Stimulated activated CD4-positive, alpha-beta T cell treated with anti-CD3 and anti-CD28 coated beads, Interleukin-4, amount 100 ng/mL, for 4 hours (primary cell): Measurements from ENCODE around the gene SPTAN1.

Experiments used
- DNase-seq, 2 experiments: peaks; one replicate each; pipeline ENCODE4 v3.0.0-alpha.2; 2020

Gene SPTAN1

DNA sequence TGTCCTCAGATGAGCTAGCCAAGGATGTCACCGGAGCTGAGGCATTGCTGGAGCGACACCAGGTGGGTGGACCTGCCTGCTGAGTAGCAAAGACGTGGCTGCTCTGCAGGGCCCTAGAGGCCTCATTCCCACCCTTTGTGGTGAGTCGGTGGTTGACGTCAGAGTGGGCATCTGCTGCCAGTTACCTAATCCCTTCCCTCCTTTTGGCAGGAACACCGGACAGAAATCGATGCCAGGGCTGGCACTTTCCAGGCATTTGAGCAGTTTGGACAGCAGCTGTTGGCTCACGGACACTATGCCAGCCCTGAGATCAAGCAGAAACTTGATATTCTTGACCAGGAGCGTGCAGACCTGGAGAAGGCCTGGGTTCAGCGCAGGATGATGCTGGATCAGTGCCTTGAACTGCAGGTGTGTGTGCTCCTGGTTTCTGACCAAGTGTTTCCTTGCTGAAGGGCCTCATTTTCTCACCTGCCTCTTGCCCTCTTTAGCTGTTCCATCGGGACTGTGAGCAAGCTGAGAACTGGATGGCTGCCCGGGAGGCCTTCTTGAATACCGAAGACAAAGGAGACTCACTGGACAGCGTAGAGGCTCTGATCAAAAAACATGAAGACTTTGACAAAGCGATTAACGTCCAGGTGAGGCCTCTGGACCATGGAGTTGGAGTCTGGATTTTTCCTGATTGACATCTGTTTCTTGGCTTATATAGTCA is 55.4 kb downstream of the SPTAN1 start:
- DNase-seq: no peak

DNA sequence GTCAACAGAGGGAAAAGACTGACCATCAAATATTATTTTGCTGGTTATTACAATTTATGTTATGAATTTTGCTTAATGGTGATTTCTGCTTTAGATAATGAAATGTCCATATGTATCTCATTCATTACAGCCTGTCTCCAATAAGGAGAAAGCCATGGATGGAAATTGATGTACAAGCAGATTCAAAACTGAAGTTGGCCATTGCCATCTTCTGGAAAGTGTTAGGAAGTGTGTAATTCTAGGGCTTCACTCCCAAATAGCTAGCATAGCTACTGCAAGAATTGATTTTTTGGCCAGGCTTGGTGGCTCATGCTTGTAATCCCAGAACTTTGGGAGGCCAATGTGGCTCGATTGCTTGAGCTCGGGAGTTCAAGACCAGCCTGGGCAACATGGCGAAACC is 58.5 kb downstream of the SPTAN1 start:
- no peak for DNase-seq

DNA sequence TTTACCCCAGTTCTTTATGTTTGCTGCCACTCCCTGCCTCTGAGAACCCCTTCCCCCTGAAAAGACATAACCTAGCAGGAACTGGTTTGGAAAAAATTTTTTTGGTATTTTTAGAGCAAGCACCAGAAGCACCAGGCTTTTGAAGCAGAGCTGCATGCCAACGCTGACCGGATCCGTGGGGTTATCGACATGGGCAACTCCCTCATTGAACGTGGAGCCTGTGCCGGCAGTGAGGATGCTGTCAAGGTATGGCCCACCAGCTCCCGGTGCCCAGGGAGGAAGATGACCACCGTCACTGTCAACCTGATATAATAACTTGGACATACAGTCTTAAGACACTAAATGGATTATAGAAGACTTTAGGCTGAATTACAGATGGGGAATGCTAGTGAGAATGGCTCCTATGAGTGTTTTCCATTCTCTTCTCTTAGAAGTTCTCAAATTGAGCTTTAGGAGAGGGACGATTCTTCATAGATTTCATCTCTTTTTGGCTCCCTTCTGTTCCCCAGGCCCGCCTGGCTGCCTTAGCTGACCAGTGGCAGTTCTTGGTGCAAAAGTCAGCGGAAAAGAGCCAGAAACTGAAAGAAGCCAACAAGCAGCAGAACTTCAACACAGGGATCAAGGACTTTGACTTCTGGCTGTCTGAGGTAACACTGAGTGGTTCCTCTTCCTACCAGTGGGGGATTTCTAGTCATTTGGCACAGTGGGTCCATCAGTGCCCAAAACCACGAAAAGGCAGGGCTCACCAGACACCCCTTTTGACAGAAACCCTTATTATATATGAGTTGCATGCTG is 59.4 kb downstream of the SPTAN1 start:
- DNase-seq: no peak

DNA sequence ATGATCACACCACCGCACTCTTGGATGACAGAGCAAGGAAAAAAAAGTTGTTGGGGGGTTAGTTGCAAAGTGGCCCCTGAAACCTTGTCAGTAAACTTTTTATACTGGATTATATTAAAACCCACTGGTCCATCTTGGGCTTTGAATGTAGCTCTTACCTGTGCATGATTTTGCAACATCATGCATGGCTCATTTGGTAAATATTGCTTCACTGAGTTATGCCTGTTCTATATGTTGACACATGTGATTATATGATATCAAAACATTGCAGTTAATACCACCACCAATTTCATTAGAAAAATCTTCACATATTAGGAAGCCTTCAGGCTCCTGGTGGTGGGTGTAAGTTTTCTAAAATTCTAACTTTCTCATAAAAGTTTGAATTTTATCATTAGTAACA is 62.3 kb downstream of the SPTAN1 start:
- no peak for DNase-seq

DNA sequence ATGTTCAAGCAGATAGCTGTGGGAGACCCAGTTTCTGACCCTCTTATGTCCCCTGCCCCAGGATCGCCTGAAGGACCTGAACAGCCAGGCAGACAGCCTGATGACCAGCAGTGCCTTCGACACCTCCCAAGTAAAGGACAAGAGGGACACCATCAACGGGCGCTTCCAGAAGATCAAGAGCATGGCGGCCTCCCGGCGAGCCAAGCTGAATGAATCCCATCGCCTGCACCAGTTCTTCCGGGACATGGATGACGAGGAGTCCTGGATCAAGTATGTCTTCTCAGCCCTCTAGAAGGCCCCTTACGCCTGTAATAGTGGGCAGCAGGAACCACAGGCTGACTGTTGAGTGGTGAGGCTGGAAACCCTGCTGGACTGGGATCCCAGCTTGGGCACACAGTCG is 63.2 kb downstream of the SPTAN1 start:
- no peak for DNase-seq

DNA sequence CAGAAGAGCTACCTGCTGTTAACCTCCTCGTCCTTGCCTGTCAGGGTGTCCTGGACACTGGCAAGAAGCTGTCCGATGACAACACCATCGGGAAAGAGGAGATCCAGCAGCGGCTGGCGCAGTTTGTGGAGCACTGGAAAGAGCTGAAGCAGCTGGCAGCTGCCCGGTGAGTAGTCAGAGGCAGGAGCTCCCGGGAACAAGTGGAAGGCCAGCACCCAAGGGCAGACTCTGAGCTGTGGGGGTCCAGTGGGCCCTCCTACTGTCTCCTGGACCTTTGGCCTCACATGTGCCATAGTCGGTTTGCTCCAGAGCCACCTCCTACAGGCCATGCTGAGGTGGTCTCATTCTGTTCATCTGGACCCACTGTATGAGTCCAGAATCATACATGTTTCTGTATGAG is 65.6 kb downstream of the SPTAN1 start:
- DNase-seq: no peak

DNA sequence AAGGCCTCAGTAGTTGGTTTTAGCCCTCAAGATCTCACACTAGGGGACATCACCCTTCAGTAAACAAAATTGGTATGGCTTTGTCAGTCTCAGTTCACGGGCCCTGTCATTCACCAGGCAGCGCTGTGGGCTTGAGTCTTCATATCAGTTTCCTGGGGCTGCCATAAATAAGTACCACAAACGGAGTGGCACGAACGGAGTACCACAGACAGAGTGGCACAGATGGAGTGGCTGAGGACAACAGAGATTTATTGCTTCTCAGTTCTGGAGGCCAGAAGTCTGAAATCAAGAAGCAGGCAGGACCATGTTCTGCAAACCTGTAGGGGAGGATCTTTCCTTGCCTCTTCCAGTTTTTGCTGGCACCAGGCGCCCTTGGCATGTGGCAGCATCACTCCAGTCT is 66.7 kb downstream of the SPTAN1 start:
- DNase-seq: no peak

DNA sequence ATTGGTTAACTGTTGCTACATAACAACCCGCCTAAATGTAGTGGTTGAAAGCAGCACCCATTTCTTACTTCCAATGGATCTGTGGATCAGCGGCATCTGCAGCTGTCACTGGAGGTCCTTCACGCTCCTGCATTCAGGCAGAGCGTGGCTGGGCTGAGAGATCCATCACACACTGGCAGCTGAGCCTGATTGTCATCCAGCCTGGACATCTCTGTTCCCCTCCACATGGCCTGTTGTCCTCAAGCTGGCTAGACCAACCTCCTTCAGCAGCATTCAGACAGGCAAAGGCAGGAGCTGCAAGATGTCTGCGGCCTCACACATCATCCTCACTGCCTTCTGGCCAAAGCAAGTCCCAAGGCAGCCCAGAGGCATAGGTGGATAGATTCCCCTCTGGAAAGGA is 67.4 kb downstream of the SPTAN1 start:
- no peak for DNase-seq

DNA sequence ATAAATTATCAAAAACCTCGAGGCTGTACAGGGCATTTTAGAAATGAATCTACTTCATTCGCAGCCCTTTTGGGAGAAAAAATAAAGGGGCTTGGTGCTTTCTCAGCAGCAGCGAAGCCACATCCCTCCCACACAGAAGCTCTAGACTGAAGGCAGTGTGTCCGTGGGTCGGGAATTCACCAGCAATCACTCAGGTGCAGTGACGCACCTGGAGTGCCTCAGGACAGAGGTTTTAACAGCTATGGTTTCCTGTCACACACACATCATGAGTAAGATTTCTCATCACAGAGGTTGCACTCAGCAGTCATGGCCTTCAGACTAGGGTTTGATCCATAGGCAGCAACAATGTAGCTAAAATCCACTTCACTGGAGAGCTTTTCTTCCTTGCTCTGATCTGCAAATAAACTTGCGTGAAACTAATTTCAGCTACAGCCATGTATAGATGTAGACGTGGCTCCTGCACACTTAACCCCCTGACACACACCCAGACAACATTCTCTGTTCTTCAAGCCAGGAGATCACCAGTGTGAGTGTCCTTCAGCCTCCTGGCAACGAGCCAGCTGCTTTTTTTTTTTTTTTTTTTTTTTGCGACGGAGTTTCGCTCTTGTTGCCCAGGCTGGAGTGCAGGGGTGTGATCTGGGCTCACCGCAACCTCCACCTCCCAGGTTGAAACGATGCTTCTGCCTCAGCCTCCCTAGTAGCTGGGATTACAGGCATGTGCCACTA is 69.5 kb downstream of the SPTAN1 start:
- no peak for DNase-seq

DNA sequence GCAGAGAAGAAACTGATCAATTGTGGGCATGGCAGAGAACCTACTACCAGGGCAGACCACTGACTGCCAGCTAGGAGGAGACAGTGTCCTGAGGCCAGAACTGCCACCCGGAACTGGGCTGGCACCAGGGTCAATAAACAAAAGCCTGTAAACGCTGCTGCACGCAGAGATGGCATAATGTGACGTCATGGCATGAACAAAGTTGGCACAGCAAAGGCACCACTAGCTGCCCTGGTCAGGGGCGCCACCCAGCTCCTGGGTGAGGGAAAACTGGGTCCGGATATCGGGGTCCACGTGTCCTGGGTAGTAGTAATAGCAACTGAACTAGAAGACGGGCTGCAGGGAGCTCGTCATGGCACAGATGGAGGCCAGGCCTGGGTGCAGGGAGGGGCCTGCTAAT is 72.2 kb downstream of the SPTAN1 start:
- no peak for DNase-seq

DNA sequence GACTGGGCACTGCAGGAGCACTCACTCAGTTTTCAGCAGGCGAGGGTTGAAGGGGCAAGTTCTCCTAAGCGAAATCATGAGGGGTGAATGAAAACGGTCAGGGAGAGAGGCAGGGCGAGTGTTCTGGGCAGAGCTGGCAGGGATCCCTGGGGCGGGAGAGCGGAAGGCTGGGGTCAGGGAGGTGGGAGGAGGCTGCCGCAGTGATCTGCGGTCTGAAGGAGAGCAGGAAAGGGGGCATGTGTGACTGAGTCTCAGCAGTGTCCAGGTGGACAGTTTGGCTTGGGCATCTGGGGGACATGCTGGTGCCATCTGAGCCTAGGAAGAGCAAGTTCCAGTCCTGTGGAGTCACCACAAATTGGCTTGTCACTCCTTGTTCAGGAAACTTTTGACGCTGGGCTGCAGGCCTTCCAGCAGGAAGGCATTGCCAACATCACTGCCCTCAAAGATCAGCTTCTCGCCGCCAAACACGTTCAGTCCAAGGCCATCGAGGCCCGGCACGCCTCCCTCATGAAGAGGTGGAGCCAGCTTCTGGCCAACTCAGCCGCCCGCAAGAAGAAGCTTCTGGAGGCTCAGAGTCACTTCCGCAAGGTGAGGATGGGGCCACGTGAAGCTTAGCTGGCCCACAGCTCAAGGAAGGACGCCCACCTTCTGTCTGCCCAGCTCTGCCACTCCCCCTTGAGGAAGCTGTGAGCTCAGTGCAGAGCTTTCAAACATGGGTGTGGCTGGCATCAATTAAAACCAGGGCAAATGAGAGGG is 73.2 kb downstream of the SPTAN1 start:
- no peak for DNase-seq

DNA sequence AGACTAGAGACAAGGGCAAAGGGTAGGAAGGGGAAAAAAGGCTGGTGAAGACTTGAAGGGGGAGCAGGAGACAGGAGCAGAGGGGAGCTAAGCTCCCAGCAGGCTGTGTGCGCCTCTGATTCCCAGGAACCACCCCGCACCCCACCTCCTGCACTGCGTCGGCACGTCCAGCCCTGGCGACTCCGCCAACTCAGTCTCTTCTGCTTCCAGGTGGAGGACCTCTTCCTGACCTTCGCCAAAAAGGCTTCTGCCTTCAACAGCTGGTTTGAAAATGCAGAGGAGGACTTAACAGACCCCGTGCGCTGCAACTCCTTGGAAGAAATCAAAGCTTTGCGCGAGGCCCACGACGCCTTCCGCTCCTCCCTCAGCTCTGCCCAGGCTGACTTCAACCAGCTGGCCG is 73.8 kb downstream of the SPTAN1 start:
- DNase-seq: no peak

DNA sequence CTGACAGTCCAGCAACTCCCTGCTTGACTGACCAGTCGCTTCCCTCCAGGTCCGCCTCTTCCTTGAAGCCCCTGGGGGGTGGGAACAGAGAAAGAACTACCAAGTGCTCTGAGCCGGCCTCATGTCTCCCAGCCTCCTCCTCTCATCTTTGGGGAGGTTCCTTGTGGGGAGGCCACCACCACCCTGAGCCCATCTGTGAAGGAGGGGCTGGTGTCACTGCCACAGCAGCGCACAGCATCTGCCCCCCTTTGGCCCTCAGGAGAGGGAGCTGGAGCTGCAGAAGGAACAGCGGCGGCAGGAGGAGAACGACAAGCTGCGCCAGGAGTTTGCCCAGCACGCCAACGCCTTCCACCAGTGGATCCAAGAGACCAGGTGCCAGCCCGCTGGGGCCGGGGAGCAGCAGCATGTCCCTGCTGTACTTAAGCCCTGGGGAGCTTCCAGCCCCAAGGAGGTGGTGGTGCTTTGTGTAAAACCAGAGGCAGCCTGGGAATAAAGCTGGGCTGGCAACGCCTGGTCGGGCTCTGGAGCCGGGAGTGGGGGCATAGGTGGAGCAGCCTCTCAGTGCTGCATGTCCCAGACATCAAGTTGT is 74.8 kb downstream of the SPTAN1 start:
- no peak for DNase-seq

DNA sequence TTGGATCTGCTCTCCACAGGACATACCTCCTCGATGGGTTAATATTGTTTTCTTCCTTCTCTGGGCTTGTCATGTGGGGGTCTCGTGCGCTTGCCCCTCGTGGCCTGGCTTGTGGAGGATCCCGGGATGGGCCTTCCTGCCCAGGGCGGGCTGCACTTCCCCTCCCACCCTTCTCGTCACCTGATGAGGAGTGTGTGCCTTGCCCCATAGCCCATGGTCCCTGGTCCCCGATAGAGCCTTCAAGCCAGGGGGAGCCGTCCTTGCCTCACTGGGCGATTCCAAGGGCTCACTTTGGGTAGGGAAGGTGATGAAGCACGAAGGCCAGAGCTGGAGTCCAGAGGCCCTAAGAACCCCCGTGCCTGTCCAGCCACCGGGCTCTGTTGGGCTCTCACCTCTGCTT is 75.5 kb downstream of the SPTAN1 start:
- no peak for DNase-seq

DNA sequence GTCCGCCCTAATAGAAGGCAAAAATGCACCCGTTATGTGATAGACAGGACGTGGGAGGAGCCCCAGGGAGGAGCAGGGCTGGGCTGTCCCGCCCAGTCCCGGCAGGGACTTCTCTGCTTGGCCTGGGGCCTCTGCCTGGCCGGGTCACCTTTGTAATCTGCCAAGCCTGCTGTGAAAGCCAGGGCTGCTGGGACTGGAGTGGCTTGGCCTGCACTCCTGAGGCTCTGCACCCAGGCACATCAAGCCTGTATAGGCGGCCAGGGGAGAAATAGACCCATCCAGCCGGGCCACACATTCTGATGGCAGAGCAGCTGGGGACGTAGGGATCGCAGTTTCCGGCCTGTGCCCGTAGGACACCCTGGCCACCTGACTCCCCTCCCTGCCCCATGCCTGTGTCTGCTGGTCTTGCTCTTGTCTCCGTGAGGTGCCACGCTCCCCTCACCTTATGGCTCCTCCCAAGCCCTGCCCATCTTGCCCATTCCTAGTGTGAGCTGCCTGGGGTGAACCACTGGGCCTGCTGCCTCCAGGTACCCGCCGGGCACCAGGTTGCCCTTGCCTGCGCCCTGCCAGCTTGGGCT is 76.2 kb downstream of the SPTAN1 start:
- no peak for DNase-seq

DNA sequence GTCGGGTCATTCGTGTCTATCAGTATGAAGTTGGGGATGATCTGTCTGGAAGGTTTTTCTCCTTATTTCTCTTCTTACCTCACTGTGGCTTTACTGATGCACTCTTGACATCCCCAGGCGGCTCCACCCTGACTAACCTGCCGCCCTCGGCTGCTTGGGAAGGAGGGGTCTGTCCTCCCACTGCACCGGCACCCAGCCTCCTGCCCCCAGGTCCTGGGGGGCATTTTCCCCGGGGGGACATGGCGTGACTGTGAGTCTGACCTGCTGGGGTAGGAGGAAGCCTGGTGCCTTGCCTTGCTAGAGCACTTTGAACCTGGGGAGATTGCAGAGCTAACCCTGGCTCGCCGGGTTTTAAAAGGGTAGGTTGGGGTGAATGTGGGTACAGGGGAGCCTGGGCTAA is 76.7 kb downstream of the SPTAN1 start:
- DNase-seq: no peak

DNA sequence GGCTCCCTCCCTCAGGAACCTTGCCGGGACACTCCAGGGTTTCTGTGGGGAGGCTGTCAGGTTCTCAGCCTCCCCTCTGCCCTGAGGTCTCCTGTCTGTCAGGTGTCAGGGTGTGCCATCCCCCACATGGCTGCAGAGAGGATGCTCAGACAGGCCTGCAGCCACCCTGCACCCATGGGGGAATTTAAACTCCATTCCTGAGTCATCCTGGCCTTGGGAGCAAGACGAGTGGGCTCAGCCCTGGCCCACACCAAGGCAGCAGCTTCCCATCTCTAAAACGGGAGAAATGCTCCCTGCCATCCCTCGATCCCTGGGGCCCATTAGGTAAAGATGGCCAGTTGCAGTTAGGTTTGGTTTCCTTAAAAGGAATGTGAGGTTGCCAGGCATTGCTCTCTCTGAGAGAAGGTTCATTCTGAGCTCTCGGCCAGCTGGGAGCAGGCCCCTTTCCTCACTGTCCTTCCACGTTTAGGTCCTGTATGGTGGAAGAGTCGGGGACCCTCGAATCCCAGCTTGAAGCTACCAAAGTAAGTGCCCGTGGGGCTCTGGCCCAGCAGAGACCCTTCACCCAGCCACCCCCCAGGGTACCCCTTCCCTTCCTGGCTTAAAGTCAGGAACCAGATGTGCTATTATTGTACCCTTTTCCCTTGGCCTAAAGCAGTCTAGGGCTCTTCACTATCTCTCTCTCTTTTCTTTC is 77.6 kb downstream of the SPTAN1 start:
- no peak for DNase-seq

DNA sequence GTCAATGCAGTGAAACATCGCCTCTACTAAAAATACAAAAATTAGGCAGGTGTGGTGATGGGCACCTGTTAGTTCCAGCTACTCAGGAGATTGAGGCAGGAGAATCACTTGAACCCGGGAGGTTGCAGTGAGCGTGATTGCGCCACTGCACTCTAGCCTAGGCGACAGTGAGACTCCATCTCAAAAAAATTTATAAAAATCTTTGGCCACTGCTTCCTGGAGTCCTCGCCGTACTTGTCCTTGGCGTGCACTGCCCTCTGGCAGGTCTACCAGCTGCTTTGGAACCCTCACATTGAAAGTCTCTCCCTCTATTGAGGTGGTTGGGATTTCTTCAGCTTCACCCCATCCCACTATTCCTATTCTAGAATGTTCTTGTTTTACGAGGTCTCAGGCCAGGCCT is 79.2 kb downstream of the SPTAN1 start:
- no peak for DNase-seq

DNA sequence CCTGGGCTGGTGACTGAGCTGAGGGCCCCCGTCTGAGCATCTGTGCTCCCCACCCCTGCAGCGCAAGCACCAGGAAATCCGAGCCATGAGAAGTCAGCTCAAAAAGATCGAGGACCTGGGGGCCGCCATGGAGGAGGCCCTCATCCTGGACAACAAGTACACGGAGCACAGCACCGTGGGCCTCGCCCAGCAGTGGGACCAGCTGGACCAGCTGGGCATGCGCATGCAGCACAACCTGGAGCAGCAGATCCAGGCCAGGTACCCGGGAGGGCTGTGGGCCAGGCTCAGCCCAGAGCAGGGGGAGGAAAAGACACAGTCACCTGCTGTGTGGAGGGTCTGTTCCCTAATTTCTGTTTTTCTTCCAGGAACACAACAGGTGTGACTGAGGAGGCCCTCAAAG is 79.7 kb downstream of the SPTAN1 start:
- DNase-seq: no peak

DNA sequence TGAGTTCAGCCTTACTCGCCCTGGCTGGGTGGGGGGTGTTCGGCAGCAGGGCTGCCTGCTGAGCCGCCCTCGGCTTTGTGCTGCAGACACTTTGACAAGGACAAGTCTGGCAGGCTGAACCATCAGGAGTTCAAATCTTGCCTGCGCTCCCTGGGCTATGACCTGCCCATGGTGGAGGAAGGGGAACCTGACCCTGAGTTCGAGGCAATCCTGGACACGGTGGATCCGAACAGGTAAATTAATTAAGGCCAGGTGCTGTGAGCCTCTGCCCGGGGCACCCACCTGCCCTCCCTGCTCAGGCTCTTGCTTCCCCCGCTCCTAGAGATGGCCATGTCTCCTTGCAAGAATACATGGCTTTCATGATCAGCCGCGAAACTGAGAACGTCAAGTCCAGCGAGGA is 80.1 kb downstream of the SPTAN1 start:
- no peak for DNase-seq

DNA sequence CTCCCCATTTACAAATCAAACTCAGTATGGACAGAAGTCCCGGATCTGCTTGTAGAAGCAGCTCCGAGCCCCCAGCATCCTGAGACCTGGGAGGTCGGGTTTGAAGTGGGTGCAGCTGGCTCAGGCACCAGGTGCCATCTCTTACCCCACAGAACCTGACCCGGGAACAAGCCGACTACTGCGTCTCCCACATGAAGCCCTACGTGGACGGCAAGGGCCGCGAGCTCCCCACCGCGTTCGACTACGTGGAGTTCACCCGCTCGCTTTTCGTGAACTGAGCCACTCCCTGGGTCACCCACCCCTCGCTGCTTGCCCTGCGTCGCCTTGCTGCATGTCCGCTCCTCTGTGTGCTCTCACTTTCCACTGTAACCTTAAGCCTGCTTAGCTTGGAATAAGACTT is 80.7 kb downstream of the SPTAN1 start:
- DNase-seq: no peak

DNA sequence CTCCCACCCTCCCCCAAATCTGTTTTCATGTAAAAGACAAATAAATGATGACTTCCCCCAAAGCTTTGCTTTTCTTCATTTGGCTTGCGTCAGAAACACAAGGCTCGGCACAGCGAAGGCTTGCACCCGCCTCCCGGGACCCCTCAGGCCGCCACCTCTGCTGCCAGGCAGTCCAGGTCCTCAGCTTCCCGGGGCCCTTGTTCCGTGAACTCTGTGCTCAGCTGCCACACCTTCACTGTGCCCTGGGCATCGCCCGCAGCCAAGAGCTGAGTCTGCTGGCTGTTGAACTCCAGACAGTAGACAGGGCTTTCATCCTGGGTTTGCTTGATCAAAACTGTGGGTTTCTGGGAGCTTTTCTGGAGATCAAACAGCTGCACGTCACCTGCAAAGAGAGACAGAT is 81.2 kb downstream of the SPTAN1 start:
- DNase-seq: no peak
